SK-N-SH treated with all-trans-retinoic acid at 6 μM for 48 hours (cell line): ENCODE measurements around the gene LAMA3.

Source experiments
- ATAC-seq: fragments of 200-7000 bp; cut with Tn5 transposase; 3 replicates; pipeline ENCODE4 v1.9.1; 2020; ENCODE audit warnings: mild to moderate bottlenecking, moderate library complexity
- ARNTL ChIP-seq: fragments of 450-650 bp; formaldehyde crosslinking; IDR thresholded peaks from 2 replicates; pipeline ENCODE4 v1.5.0; 2020; ENCODE audit warnings: low read depth, mild to moderate bottlenecking, moderate library complexity, borderline replicate concordance
- BACH2 ChIP-seq: fragments of 250-450 bp; sonication (Bioruptor Pico); IDR thresholded peaks from 2 replicates; pipeline ENCODE4 v1.9.0; 2021; ENCODE audit warnings: mild to moderate bottlenecking, borderline replicate concordance
- CSDC2 ChIP-seq: fragments of 250-450 bp; sonication (Bioruptor Pico); IDR thresholded peaks from 2 replicates; pipeline ENCODE4 v1.5.0; 2020; ENCODE audit warnings: mild to moderate bottlenecking, moderate library complexity
- ESRRG ChIP-seq: fragments of 250-450 bp; sonication (Bioruptor Pico); IDR thresholded peaks from 2 replicates; pipeline ENCODE4 v1.6.1; 2021; ENCODE audit warnings: mild to moderate bottlenecking
- GLIS3 ChIP-seq: fragments of 250-450 bp; sonication (Bioruptor Pico); IDR thresholded peaks from 2 replicates; pipeline ENCODE4 v1.5.0; 2020; ENCODE audit warnings: mild to moderate bottlenecking, moderate library complexity
- ISL1 ChIP-seq: fragments of 250-450 bp; sonication (Bioruptor Pico); IDR thresholded peaks from 2 replicates; pipeline ENCODE4 v2.1.2; 2022; ENCODE audit warnings: mild to moderate bottlenecking, moderate library complexity
- OSR1 ChIP-seq: fragments of 250-450 bp; sonication (Bioruptor Pico); IDR thresholded peaks from 2 replicates; pipeline ENCODE4 v1.8.0; 2022; ENCODE audit warnings: moderate library complexity, mild to moderate bottlenecking, inconsistent platforms
- PPARA ChIP-seq: fragments of 250-450 bp; sonication (Bioruptor Pico); IDR thresholded peaks from 2 replicates; pipeline ENCODE4 v1.5.0; 2020; ENCODE audit warnings: mild to moderate bottlenecking, borderline replicate concordance
- RARB ChIP-seq: fragments of 250-450 bp; sonication (Bioruptor Pico); IDR thresholded peaks from 2 replicates; pipeline ENCODE4 v1.8.0; 2021; ENCODE audit warnings: mild to moderate bottlenecking, moderate library complexity
- SNAI2 ChIP-seq: fragments of 250-450 bp; sonication (Bioruptor Pico); IDR thresholded peaks from 2 replicates; pipeline ENCODE4 v1.5.0; 2020; ENCODE audit warnings: mild to moderate bottlenecking, moderate library complexity
- TCF4 ChIP-seq: fragments of 250-450 bp; sonication (Bioruptor Pico); IDR thresholded peaks from 2 replicates; pipeline ENCODE4 v1.8.0; 2021; ENCODE audit warnings: mild to moderate bottlenecking, moderate library complexity, borderline replicate concordance
- TOX ChIP-seq: fragments of 250-450 bp; sonication (Bioruptor Pico); IDR thresholded peaks from 2 replicates; pipeline ENCODE4 v1.8.0; 2021; ENCODE audit warnings: mild to moderate bottlenecking, moderate library complexity, borderline replicate concordance
- TSHZ2 ChIP-seq: fragments of 250-450 bp; sonication (Bioruptor Pico); IDR thresholded peaks from 2 replicates; pipeline ENCODE4 v1.5.0; 2020; ENCODE audit warnings: mild to moderate bottlenecking, moderate library complexity
- ZC3H10 ChIP-seq: fragments of 250-450 bp; sonication (Bioruptor Pico); IDR thresholded peaks from 2 replicates; pipeline ENCODE4 v1.5.1; 2021; ENCODE audit warnings: mild to moderate bottlenecking, moderate library complexity
- ZFP3 ChIP-seq: fragments of 250-450 bp; sonication (Bioruptor Pico); IDR thresholded peaks from 2 replicates; pipeline ENCODE4 v1.5.0; 2020; ENCODE audit warnings: mild to moderate bottlenecking, moderate library complexity
- ZFP30 ChIP-seq: fragments of 450-650 bp; formaldehyde crosslinking; IDR thresholded peaks from 2 replicates; pipeline ENCODE4 v1.5.0; 2022; ENCODE audit warnings: mild to moderate bottlenecking, moderate library complexity
- ZNF565 ChIP-seq: fragments of 450-650 bp; formaldehyde crosslinking; conservative IDR thresholded peaks from 2 replicates; pipeline ENCODE4 v1.5.0; 2020; ENCODE audit warnings: low read depth, mild to moderate bottlenecking, moderate library complexity
- ZNF70 ChIP-seq: fragments of 450-650 bp; formaldehyde crosslinking; IDR thresholded peaks from 2 replicates; pipeline ENCODE4 v1.5.0; 2020; ENCODE audit warnings: mild to moderate bottlenecking, moderate library complexity
- ZNF8 ChIP-seq: fragments of 450-650 bp; formaldehyde crosslinking; IDR thresholded peaks from 2 replicates; pipeline ENCODE4 v1.5.0; 2020; ENCODE audit warnings: mild to moderate bottlenecking, moderate library complexity
- TF ChIP-seq, protein P1 (sequence below): fragments of 250-450 bp; sonication (Bioruptor Pico); IDR thresholded peaks from 2 replicates; pipeline ENCODE4 v1.5.1; 2020; ENCODE audit warnings: low read depth, mild to moderate bottlenecking, moderate library complexity
- TF ChIP-seq, protein P2 (sequence below): fragments of 250-450 bp; sonication (Bioruptor Pico); IDR thresholded peaks from 2 replicates; pipeline ENCODE4 v1.8.0; 2020; ENCODE audit warnings: mild to moderate bottlenecking, moderate library complexity, borderline replicate concordance
- TF ChIP-seq, protein P3 (sequence below): fragments of 250-450 bp; sonication (Bioruptor Pico); IDR thresholded peaks from 2 replicates; pipeline ENCODE4 v1.8.0; 2021; ENCODE audit warnings: low read depth, mild to moderate bottlenecking, moderate library complexity, borderline replicate concordance

LAMA3 gene

GRCh38 chr18:23682045-23682444, 7.2 kb upstream of the LAMA3 start:
- no peak for TF ChIP-seq ISL1 (CRISPR knock-in tag)
- no peak for TF ChIP-seq GLIS3 (CRISPR knock-in tag)
- TF ChIP-seq ZNF8 (CRISPR knock-in tag) = no peak
- TF ChIP-seq, protein P1, sequence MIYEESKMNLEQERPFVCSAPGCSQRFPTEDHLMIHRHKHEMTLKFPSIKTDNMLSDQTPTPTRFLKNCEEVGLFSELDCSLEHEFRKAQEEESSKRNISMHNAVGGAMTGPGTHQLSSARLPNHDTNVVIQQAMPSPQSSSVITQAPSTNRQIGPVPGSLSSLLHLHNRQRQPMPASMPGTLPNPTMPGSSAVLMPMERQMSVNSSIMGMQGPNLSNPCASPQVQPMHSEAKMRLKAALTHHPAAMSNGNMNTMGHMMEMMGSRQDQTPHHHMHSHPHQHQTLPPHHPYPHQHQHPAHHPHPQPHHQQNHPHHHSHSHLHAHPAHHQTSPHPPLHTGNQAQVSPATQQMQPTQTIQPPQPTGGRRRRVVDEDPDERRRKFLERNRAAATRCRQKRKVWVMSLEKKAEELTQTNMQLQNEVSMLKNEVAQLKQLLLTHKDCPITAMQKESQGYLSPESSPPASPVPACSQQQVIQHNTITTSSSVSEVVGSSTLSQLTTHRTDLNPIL (CRISPR knock-in tag) = no peak
- TF ChIP-seq OSR1 (CRISPR knock-in tag) = no peak
- no peak for TF ChIP-seq PPARA (CRISPR knock-in tag)
- no peak for TF ChIP-seq CSDC2 (CRISPR knock-in tag)
- no peak for TF ChIP-seq TSHZ2 (CRISPR knock-in tag)
- no peak for TF ChIP-seq RARB
- TF ChIP-seq TOX (CRISPR knock-in tag) = no peak
- no peak for TF ChIP-seq TCF4 (CRISPR knock-in tag)
- TF ChIP-seq, protein P2, sequence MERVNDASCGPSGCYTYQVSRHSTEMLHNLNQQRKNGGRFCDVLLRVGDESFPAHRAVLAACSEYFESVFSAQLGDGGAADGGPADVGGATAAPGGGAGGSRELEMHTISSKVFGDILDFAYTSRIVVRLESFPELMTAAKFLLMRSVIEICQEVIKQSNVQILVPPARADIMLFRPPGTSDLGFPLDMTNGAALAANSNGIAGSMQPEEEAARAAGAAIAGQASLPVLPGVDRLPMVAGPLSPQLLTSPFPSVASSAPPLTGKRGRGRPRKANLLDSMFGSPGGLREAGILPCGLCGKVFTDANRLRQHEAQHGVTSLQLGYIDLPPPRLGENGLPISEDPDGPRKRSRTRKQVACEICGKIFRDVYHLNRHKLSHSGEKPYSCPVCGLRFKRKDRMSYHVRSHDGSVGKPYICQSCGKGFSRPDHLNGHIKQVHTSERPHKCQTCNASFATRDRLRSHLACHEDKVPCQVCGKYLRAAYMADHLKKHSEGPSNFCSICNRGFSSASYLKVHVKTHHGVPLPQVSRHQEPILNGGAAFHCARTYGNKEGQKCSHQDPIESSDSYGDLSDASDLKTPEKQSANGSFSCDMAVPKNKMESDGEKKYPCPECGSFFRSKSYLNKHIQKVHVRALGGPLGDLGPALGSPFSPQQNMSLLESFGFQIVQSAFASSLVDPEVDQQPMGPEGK (CRISPR knock-in tag) = no peak
- no peak for TF ChIP-seq BACH2 (CRISPR knock-in tag)
- TF ChIP-seq ZC3H10 = no peak
- TF ChIP-seq ZFP30 (CRISPR knock-in tag) = no peak
- TF ChIP-seq ZNF70 (CRISPR knock-in tag) = no peak
- no peak for TF ChIP-seq SNAI2 (CRISPR knock-in tag)
- no peak for ATAC-seq

DNA sequence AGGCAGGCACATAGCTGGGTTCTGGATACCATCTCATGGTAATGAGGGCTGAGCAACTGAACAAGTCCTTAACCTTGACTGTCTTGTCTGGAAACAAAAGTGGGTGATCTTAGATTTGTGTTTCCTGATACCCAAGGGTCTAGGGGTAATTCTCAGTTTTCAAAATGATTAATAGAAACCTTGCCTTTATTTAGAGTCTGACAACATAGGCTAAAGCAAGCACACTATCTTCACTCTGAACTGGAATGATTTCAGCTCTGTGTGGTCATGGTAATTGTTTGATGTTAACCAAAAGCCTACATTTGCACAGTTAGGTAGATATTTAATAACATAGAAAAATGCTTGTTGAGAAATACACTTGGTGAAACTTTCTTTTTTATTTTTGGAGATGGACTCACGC, 6.8 kb upstream of the LAMA3 start:
- no peak for TF ChIP-seq ZFP30 (CRISPR knock-in tag)
- TF ChIP-seq, protein P1 (CRISPR knock-in tag) = no peak
- no peak for TF ChIP-seq CSDC2 (CRISPR knock-in tag)
- TF ChIP-seq, protein P3, sequence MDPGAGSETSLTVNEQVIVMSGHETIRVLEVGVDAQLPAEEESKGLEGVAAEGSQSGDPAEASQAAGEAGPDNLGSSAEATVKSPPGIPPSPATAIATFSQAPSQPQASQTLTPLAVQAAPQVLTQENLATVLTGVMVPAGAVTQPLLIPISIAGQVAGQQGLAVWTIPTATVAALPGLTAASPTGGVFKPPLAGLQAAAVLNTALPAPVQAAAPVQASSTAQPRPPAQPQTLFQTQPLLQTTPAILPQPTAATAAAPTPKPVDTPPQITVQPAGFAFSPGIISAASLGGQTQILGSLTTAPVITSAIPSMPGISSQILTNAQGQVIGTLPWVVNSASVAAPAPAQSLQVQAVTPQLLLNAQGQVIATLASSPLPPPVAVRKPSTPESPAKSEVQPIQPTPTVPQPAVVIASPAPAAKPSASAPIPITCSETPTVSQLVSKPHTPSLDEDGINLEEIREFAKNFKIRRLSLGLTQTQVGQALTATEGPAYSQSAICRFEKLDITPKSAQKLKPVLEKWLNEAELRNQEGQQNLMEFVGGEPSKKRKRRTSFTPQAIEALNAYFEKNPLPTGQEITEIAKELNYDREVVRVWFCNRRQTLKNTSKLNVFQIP (CRISPR knock-in tag) = no peak
- TF ChIP-seq RARB = no peak
- TF ChIP-seq TOX (CRISPR knock-in tag) = no peak
- TF ChIP-seq ZNF70 (CRISPR knock-in tag) = no peak
- TF ChIP-seq TCF4 (CRISPR knock-in tag) = no peak
- no peak for TF ChIP-seq ISL1 (CRISPR knock-in tag)
- no peak for TF ChIP-seq ZNF8 (CRISPR knock-in tag)

GRCh38 chr18:23683155-23683554, 6.1 kb upstream of the LAMA3 start:
- no peak for ATAC-seq
- TF ChIP-seq ZC3H10 (no peak), CSDC2 (CRISPR knock-in tag) (no peak), ZNF565 (CRISPR knock-in tag) (no peak), OSR1 (CRISPR knock-in tag) (no peak), TCF4 (CRISPR knock-in tag) (no peak), TOX (CRISPR knock-in tag) (no peak), ARNTL (CRISPR knock-in tag) (no peak), ZFP30 (CRISPR knock-in tag) (no peak), ZFP3 (CRISPR knock-in tag) (no peak), ZNF8 (CRISPR knock-in tag) (no peak), BACH2 (CRISPR knock-in tag) (no peak), TSHZ2 (CRISPR knock-in tag) (no peak), RARB (no peak), ESRRG (CRISPR knock-in tag) (no peak)
- TF ChIP-seq, protein P1 (CRISPR knock-in tag) = no peak

More for the DNA sequence above, 6.8 kb upstream of the LAMA3 start:
- no peak for ATAC-seq
